ENCODE measurements around the gene APOL5. TPM values are rescaled to one million over a fixed set of nuclear protein-coding genes. Genes with fewer than 3 reads are reported as not detected.

The APOL5 gene
- total RNA-seq, 1 donor from 2014 or later: not detected

- no peak for TF ChIP-seq CTCF (conservative IDR thresholded peaks at IDR 0.05)
- H3K9me3 Mint-ChIP-seq: no peaks in the 10 kb centered on the region
- H3K4me1 Mint-ChIP-seq (ENCODE audit: unreplicated experiment): no peaks in the 10 kb centered on the region
- peaks cover 50% of the 10 kb centered on the region for H3K36me3 Mint-ChIP-seq
- no peak overlapping the region for H3K27ac Mint-ChIP-seq
- DNase-seq (ENCODE audit: extremely low spot score, unreplicated experiment): no peak
- no peaks in the 10 kb centered on the region for H3K27me3 Mint-ChIP-seq
- H3K4me3 Mint-ChIP-seq: no peak overlapping the region
These were observed 40.7 kb downstream of the APOL5 start for GRCh38 chr22:35758394-35758793.

- no peak overlapping the region for H3K4me3 Mint-ChIP-seq
- no peak for DNase-seq (ENCODE audit: extremely low spot score, unreplicated experiment)
- no peaks in the 10 kb centered on the region for H3K27me3 Mint-ChIP-seq
- peak; percentile 44 for TF ChIP-seq CTCF (conservative IDR thresholded peaks at IDR 0.05)
- peaks cover 40% of the 10 kb centered on the region for H3K36me3 Mint-ChIP-seq
- H3K27ac Mint-ChIP-seq: no peak overlapping the region
- no peaks in the 10 kb centered on the region for H3K4me1 Mint-ChIP-seq (ENCODE audit: unreplicated experiment)
- H3K9me3 Mint-ChIP-seq: no peaks in the 10 kb centered on the region
These were observed 43.4 kb downstream of the APOL5 start for GRCh38 chr22:35761037-35761436.

- no peaks in the 10 kb centered on the region for H3K9me3 Mint-ChIP-seq
- DNase-seq (ENCODE audit: extremely low spot score, unreplicated experiment): no peak
- peaks cover 10% of the 10 kb centered on the region for H3K4me1 Mint-ChIP-seq (ENCODE audit: unreplicated experiment)
- no peaks in the 10 kb centered on the region for H3K27me3 Mint-ChIP-seq
- H3K36me3 Mint-ChIP-seq: peaks cover 9% of the 10 kb centered on the region
- no peak for TF ChIP-seq CTCF (conservative IDR thresholded peaks at IDR 0.05)
- no peak overlapping the region for H3K4me3 Mint-ChIP-seq
- no peak overlapping the region for H3K27ac Mint-ChIP-seq
These were observed 49.2 kb downstream of the APOL5 start for GRCh38 chr22:35766654-35767580.

GRCh38 chr22:35769974-35770373, 52.3 kb downstream of the APOL5 start:
- H3K27me3 Mint-ChIP-seq: no peaks in the 10 kb centered on the region
- H3K9me3 Mint-ChIP-seq: no peaks in the 10 kb centered on the region
- H3K4me3 Mint-ChIP-seq: no peak overlapping the region
- peaks cover 3% of the 10 kb centered on the region for H3K36me3 Mint-ChIP-seq
- H3K27ac Mint-ChIP-seq: no peak overlapping the region
- H3K4me1 Mint-ChIP-seq (ENCODE audit: unreplicated experiment): peaks cover 10% of the 10 kb centered on the region
- TF ChIP-seq CTCF (conservative IDR thresholded peaks at IDR 0.05): no peak
- no peak for DNase-seq (ENCODE audit: extremely low spot score, unreplicated experiment)

- Mint-ChIP-seq H3K36me3 (peaks cover 7% of the 10 kb centered on the region), H3K27me3 (no peaks in the 10 kb centered on the region), H3K27ac (no peak overlapping the region), H3K4me1 (ENCODE audit: unreplicated experiment) (peaks cover 9% of the 10 kb centered on the region), H3K9me3 (no peaks in the 10 kb centered on the region), H3K4me3 (no peak overlapping the region)
- no peak for TF ChIP-seq CTCF (conservative IDR thresholded peaks at IDR 0.05)
- DNase-seq (ENCODE audit: extremely low spot score, unreplicated experiment): no peak
These were observed 57.7 kb downstream of the APOL5 start for GRCh38 chr22:35775339-35775738.
